ENCODE data around the gene MRGPRX3. TPM values are rescaled to one million over a fixed set of nuclear protein-coding genes. Genes with fewer than 3 reads are reported as not detected.

MRGPRX3 gene
- not detected for total RNA-seq
- not detected for polyA plus RNA-seq
- long read RNA-seq, donor 1: 0 reads
- long read RNA-seq, donor 2: 0 reads
- long read RNA-seq, donor 3: 0 reads
- long read RNA-seq, donor 4: 0 reads
- long read RNA-seq, donor 5: 0 reads
- long read RNA-seq, donor 6: 0 reads
- long read RNA-seq, donor 7: 0 reads
- long read RNA-seq, donor 8: 0 reads
- long read RNA-seq, donor 9: 0 reads
- long read RNA-seq, donor 10: 0 reads

GRCh38 chr11:18132341-18132740 lies at the start of gene MRGPRX3:
MRGPRX3 (plus strand) TSS chr11:18132571; CDS start chr11:18137203, 4,632 bp downstream.
- peaks cover 6% of the 10 kb centered on the region for H3K27me3 ChIP-seq
- H3K27ac ChIP-seq: no peak within 1 kb of the TSS
- H3K4me3 ChIP-seq: no peak within 1 kb of the TSS
- intact Hi-C loops (cut with DNase I): no loop called here
- H3K36me3 ChIP-seq (replicated peaks in 1 of 2): no peaks in the 10 kb centered on the region
- TF ChIP-seq POLR2A (IDR thresholded peaks at IDR 0.05) (no peak), CTCF (IDR thresholded peaks at IDR 0.05) (no peak)
- WGBS, 4 donors: 51 to 67% (median 60%) methylated on average over 3 of the region's 3 CpGs
- DNase-seq: no peak
- no peaks in the 10 kb centered on the region for H3K4me1 ChIP-seq (replicated peaks in 1 of 2)
- no peaks in the 10 kb centered on the region for H3K9me3 ChIP-seq (replicated peaks in 1 of 3)

DNA sequence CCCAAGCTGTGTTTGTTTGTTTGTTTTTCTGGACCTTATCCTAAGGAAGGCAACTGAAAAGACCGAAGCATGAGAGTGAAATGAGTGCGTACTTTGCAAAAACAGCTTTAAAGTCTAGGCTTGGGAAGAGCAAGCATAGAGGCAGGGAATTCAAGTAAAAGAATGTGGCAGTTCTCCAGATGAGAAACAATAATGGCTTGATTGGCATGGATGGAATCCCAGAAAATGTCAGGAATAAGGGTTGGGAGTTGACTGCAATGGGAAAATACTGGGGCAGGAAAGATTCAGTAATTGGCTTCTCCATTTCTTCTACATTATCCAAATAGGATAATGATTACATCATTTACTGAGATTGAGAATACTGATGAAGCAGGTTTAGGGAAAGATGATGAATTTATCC lies 44.0 kb upstream of the MRGPRX3 start:
- Histone ChIP-seq H3K27ac (no peak overlapping the region), H3K9me3 (replicated peaks in 1 of 3) (no peaks in the 10 kb centered on the region), H3K4me3 (no peak overlapping the region), H3K27me3 (no peaks in the 10 kb centered on the region), H3K4me1 (replicated peaks in 1 of 2) (no peaks in the 10 kb centered on the region), H3K36me3 (replicated peaks in 1 of 2) (peaks cover 0 to 29% of the 10 kb centered on the region in 2 donors)
- intact Hi-C loops (cut with DNase I): no loop called here
- no peak for DNase-seq
- TF ChIP-seq CTCF (IDR thresholded peaks at IDR 0.05) (no peak), POLR2A (IDR thresholded peaks at IDR 0.05) (no peak)
- WGBS, 4 donors: 92 to 100% (median 97%) methylated on average over 2 of the region's 2 CpGs

GRCh38 chr11:18088966-18089365 lies 43.4 kb upstream of the MRGPRX3 start:
- intact Hi-C loops (cut with DNase I): no loop called here
- TF ChIP-seq POLR2A (IDR thresholded peaks at IDR 0.05) (no peak), CTCF (IDR thresholded peaks at IDR 0.05) (no peak)
- Histone ChIP-seq H3K4me1 (replicated peaks in 1 of 2) (no peaks in the 10 kb centered on the region), H3K27ac (no peak overlapping the region), H3K27me3 (no peaks in the 10 kb centered on the region), H3K36me3 (replicated peaks in 1 of 2) (peaks cover 0 to 35% of the 10 kb centered on the region in 2 donors), H3K4me3 (no peak overlapping the region), H3K9me3 (replicated peaks in 1 of 3) (no peaks in the 10 kb centered on the region)
- no peak for DNase-seq
- 83 to 89% (median 86%) methylated on average over 3 of the region's 3 CpGs for WGBS, 4 donors

GRCh38 chr11:18091731-18092130 lies 40.6 kb upstream of the MRGPRX3 start:
- Histone ChIP-seq H3K9me3 (replicated peaks in 1 of 3) (no peaks in the 10 kb centered on the region), H3K4me3 (no peak overlapping the region), H3K27me3 (no peaks in the 10 kb centered on the region), H3K36me3 (replicated peaks in 1 of 2) (peaks cover 0 to 45% of the 10 kb centered on the region in 2 donors), H3K4me1 (replicated peaks in 1 of 2) (no peaks in the 10 kb centered on the region), H3K27ac (no peak overlapping the region)
- DNase-seq: no peak
- TF ChIP-seq CTCF (IDR thresholded peaks at IDR 0.05) (no peak), POLR2A (IDR thresholded peaks at IDR 0.05) (no peak)
- intact Hi-C loops (cut with DNase I): no loop called here
- WGBS, 4 donors: 87 to 99% (median 93%) methylated on average over 2 of the region's 2 CpGs
